M059J (cell line): ENCODE measurements around the gene EFCAB8. TPM values are rescaled to one million over a fixed set of nuclear protein-coding genes. Genes with fewer than 3 reads are reported as not detected.

Experiments used
- DNase-seq: peaks from one replicate; pipeline ENCODE4 v3.0.0-alpha.2; 2012; ENCODE audit warnings: low read depth
- total RNA-seq: library from RNA; depleted of rRNA; stranded (reverse); fragments of >200 nt; shearing (Covaris generic); gene quantifications from 2 replicates; pipeline ENCODE4 v1.2.3, GENCODE V29; 2014; rRNA removed

EFCAB8 gene
- total RNA-seq, 1 experiment from 2014 or later = not detected

- DNase-seq = peak; percentile 12
Observed at GRCh38 chr20:33007376-33008335, 148.9 kb downstream of the EFCAB8 start, which contains the start of gene BPIFB2. Gene BPIFB2, plus strand, starts transcription at chr20:33007704. Its CDS starts 871 bp downstream, at chr20:33008575.

- DNase-seq = no peak
Observed at GRCh38 chr20:33008336-33009213, 149.9 kb downstream of the EFCAB8 start.

GRCh38 chr20:33009214-33010132 lies 150.8 kb downstream of the EFCAB8 start:
- DNase-seq = no peak

- no peak for DNase-seq
Observed at GRCh38 chr20:33010133-33010504, 151.4 kb downstream of the EFCAB8 start.

- no peak for DNase-seq
Observed at GRCh38 chr20:33010674-33011449, 152.1 kb downstream of the EFCAB8 start.

Other genes with a start within 250 kb of the EFCAB8 start
- not detected in 2 replicates for gene C20orf203, start 185.0 kb upstream of the EFCAB8 start, total RNA-seq
- 60.3 and 61.1 TPM in 2 replicates for gene COMMD7, start 115.5 kb upstream of the EFCAB8 start, total RNA-seq
- gene DNMT3B, start 96.5 kb upstream of the EFCAB8 start, total RNA-seq = 2.8 and 7.1 TPM in 2 replicates
- 216 and 278 TPM in 2 replicates for gene MAPRE1, start 39.0 kb upstream of the EFCAB8 start, total RNA-seq
- not detected in 2 replicates for gene SUN5, start 145.5 kb downstream of the EFCAB8 start, total RNA-seq
- gene BPIFB2, start 148.8 kb downstream of the EFCAB8 start, total RNA-seq = not detected in 2 replicates
- gene BPIFB6, start 172.7 kb downstream of the EFCAB8 start, total RNA-seq = not detected in 2 replicates
- gene BPIFB3, start 195.0 kb downstream of the EFCAB8 start, total RNA-seq = not detected in 2 replicates
- not detected in 2 replicates for gene BPIFB4, start 220.7 kb downstream of the EFCAB8 start, total RNA-seq